GM12878 (cell line): Measurements from ENCODE around the gene PRR5.

ENCODE experiments used
- ATF3 ChIP-seq: IDR thresholded peaks from 2 replicates; pipeline ENCODE4 v1.6.1; 2011; ENCODE audit warnings: low read depth, mild to moderate bottlenecking, low read length, moderate library complexity, borderline replicate concordance; ENCODE audit errors: extremely low read depth
- BCL3 ChIP-seq: IDR thresholded peaks from 2 replicates; pipeline ENCODE4 v1.6.1; 2011; ENCODE audit warnings: borderline replicate concordance, low read depth, mild to moderate bottlenecking, moderate library complexity, low read length; ENCODE audit not compliant: insufficient read depth, poor library complexity, severe bottlenecking
- EP300 ChIP-seq, 2 experiments: fragments of 150-350 bp in 1 of 2; IDR thresholded peaks; 2 replicates each; pipeline ENCODE4 v1.6.1; 2011 to 2012; ENCODE audit warnings: low read depth in 2 of 2, low read length in 2 of 2, borderline replicate concordance in 1 of 2, improper control_type of control experiment in 1 of 2, inconsistent platforms in 1 of 2; ENCODE audit not compliant: control insufficient read depth in 1 of 2
- KDM1A ChIP-seq: fragments of 200-600 bp; sonication (generic); IDR thresholded peaks from 2 replicates; pipeline ENCODE4 v1.6.1; 2016; ENCODE audit warnings: borderline replicate concordance
- NFXL1 ChIP-seq: fragments of 450-650 bp; IDR thresholded peaks from 2 replicates; pipeline ENCODE4 v1.6.1; 2017; ENCODE audit warnings: antibody characterized with exemption, mild to moderate bottlenecking, borderline replicate concordance
- NRF1 ChIP-seq: conservative IDR thresholded peaks from 2 replicates; pipeline ENCODE4 v1.6.1; 2011; ENCODE audit warnings: mild to moderate bottlenecking, low read depth, low read length, improper control_type of control experiment
- POLR2A ChIP-seq: IDR thresholded peaks from 2 replicates; pipeline ENCODE4 v1.6.1; 2011; ENCODE audit warnings: low read depth, mild to moderate bottlenecking, low read length
- SIN3A ChIP-seq: IDR thresholded peaks from 2 replicates; pipeline ENCODE4 v1.6.1; 2012; ENCODE audit warnings: low read depth, low read length, improper control_type of control experiment
- SP1 ChIP-seq: IDR thresholded peaks from one replicate; pipeline ENCODE4 v1.6.1; 2011; ENCODE audit warnings: low read depth, low read length
- ZNF217 ChIP-seq: fragments of 450-650 bp; IDR thresholded peaks from 2 replicates; pipeline ENCODE4 v1.6.1; 2017; ENCODE audit warnings: antibody characterized with exemption, mild to moderate bottlenecking
- TF ChIP-seq, protein P1 (sequence below), 3 experiments: IDR thresholded peaks in 2 of 3; conservative IDR thresholded peaks in 1 of 3; 2 replicates each; pipeline ENCODE4 v1.5.1; 2011; ENCODE audit warnings: low read depth in 3 of 3, low read length in 3 of 3, mild to moderate bottlenecking in 3 of 3, control low read depth in 2 of 3, moderate library complexity in 2 of 3, inconsistent platforms in 1 of 3, mixed read lengths in 1 of 3; ENCODE audit not compliant: control insufficient read depth in 2 of 3, insufficient read depth in 1 of 3; ENCODE audit errors: extremely low read depth in 1 of 3

DNA sequence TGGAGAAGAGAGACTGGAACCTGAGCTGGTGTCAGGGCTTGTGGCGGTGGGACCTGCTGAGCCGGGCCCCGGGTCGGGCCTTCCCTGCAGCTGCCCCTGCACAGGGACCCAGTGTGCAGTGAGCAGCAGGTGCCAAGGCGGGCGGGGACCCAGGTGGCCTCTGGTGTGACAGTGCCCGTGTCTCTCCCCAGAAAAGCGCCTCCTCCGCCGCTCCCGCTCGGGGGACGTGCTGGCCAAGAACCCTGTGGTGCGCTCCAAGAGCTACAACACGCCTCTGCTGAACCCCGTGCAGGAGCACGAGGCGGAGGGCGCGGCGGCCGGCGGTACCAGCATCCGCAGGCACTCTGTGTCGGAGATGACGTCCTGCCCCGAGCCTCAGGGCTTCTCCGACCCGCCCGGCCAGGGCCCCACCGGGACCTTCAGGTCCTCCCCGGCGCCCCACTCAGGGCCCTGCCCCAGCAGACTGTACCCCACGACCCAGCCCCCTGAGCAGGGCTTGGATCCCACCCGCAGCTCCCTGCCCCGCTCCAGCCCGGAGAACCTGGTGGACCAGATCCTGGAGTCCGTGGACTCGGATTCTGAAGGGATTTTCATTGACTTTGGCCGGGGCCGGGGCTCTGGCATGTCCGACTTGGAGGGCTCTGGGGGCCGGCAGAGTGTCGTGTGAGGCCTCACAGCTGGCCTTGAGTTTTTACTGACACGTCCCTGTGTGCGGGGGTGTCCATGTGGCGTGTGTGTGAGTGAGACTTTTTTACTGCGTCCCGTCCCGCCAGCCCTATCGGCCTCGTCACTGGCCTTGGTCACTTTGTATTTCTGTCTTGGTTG lies 34.8 kb downstream of the PRR5 start:
- TF ChIP-seq NFXL1: no peak
- TF ChIP-seq, protein P1, sequence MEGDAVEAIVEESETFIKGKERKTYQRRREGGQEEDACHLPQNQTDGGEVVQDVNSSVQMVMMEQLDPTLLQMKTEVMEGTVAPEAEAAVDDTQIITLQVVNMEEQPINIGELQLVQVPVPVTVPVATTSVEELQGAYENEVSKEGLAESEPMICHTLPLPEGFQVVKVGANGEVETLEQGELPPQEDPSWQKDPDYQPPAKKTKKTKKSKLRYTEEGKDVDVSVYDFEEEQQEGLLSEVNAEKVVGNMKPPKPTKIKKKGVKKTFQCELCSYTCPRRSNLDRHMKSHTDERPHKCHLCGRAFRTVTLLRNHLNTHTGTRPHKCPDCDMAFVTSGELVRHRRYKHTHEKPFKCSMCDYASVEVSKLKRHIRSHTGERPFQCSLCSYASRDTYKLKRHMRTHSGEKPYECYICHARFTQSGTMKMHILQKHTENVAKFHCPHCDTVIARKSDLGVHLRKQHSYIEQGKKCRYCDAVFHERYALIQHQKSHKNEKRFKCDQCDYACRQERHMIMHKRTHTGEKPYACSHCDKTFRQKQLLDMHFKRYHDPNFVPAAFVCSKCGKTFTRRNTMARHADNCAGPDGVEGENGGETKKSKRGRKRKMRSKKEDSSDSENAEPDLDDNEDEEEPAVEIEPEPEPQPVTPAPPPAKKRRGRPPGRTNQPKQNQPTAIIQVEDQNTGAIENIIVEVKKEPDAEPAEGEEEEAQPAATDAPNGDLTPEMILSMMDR (IDR thresholded peaks at IDR 0.05 in 2 of 3, conservative IDR thresholded peaks at IDR 0.05 in 1 of 3; ENCODE audit: control insufficient read depth in 2 of 3, extremely low read depth in 1 of 3, insufficient read depth in 1 of 3, low read depth in 3 of 3, low read length in 3 of 3): no peak
- TF ChIP-seq POLR2A: no peak
- no peak for TF ChIP-seq EP300 (IDR thresholded peaks at IDR 0.05; ENCODE audit: borderline replicate concordance in 1 of 2, control insufficient read depth in 1 of 2, low read depth in 2 of 2, low read length in 2 of 2)
- no peak for TF ChIP-seq BCL3
- no peak for TF ChIP-seq KDM1A
- no peak for TF ChIP-seq SP1
- no peak for TF ChIP-seq SIN3A
- TF ChIP-seq ATF3: no peak
- TF ChIP-seq NRF1: no peak
- TF ChIP-seq ZNF217: no peak
